H1 (cell line): ENCODE measurements around the gene EIF4E. TPM values are rescaled to one million over a fixed set of nuclear protein-coding genes. Genes with fewer than 3 reads are reported as not detected.

Experiments
- CTCF ChIA-PET: fragments of 300-600 bp; sonication (Branson Sonifier 250); formaldehyde crosslinking; loops from one replicate; lab custom pipeline; 2021; ENCODE audit not compliant: partially characterized antibody; lab: Charles Lee
- POLR2A ChIA-PET: fragments of 300-600 bp; sonication (Branson Sonifier 250); formaldehyde crosslinking; loops from one replicate; lab custom pipeline; 2021; ENCODE audit warnings: inconsistent platforms; ENCODE audit not compliant: partially characterized antibody; lab: Charles Lee
- DNase-seq, 2 experiments: peaks; one replicate each; pipeline versions ENCODE4 v3.0.0 to v3.0.0-alpha.2; 2010 to 2022; ENCODE audit warnings: low spot score in 2 of 2, low read depth in 1 of 2, mixed read lengths in 1 of 2
- FAIRE-seq: peaks from 2 replicates; lab custom pipeline; 2011; peaks lifted over from hg19 to GRCh38; lab: Jason Lieb, UNC
- H2AFZ ChIP-seq: 2 replicates; pipeline ENCODE4 v1.8.1; 2012; ENCODE audit warnings: low read length, inconsistent platforms
- H2AK5ac ChIP-seq: 2 replicates; pipeline ENCODE4 v1.6.1; 2013; ENCODE audit warnings: low read depth, low read length
- H2BK120ac ChIP-seq: replicated peaks from 2 replicates; pipeline ENCODE3; 2013; ENCODE audit warnings: low read depth, low read length, inconsistent platforms
- H2BK12ac ChIP-seq: 2 replicates; pipeline ENCODE4 v1.6.1; 2013; ENCODE audit warnings: low read depth, low read length
- H2BK15ac ChIP-seq: 2 replicates; pipeline ENCODE4 v1.6.1; 2013; ENCODE audit warnings: low read length
- H2BK20ac ChIP-seq: 2 replicates; pipeline ENCODE4 v1.6.1; 2013; ENCODE audit warnings: low read length
- H2BK5ac ChIP-seq: 2 replicates; pipeline ENCODE4 v1.6.1; 2013; ENCODE audit warnings: low read depth, low read length
- H3K14ac ChIP-seq: 2 replicates; pipeline ENCODE4 v1.6.1; 2013; ENCODE audit warnings: inconsistent platforms; ENCODE audit not compliant: insufficient read length
- H3K18ac ChIP-seq: 2 replicates; pipeline ENCODE4 v1.6.1; 2013; ENCODE audit warnings: low read length; ENCODE audit errors: extremely low read depth
- H3K23ac ChIP-seq: 2 replicates; pipeline ENCODE4 v1.6.1; 2013; ENCODE audit warnings: inconsistent platforms; ENCODE audit not compliant: insufficient read length
- H3K23me2 ChIP-seq: 2 replicates; pipeline ENCODE4 v1.6.1; 2013; ENCODE audit warnings: low read depth, low read length
- H3K27ac ChIP-seq: 2 replicates; pipeline ENCODE4 v1.6.1; 2011; ENCODE audit warnings: low read depth, low read length, inconsistent platforms
- H3K27me3 ChIP-seq, 4 experiments: replicated peaks in 1 of 4; 1 replicate in 1 of 4; 2 replicates in 3 of 4; pipeline versions ENCODE4 v1.6.1 to v1.8.1; 2011 to 2013; ENCODE audit warnings: low read length in 3 of 4, mild to moderate bottlenecking in 3 of 4, inconsistent platforms in 2 of 4, mixed read lengths in 2 of 4, moderate library complexity in 1 of 4; ENCODE audit not compliant: control insufficient read depth in 3 of 4, insufficient read depth in 3 of 4; ENCODE audit errors: extremely low read depth in 1 of 4
- H3K36me3 ChIP-seq, 4 experiments: 2 replicates each; pipeline versions ENCODE4 v1.6.1 to v1.8.1; 2011 to 2013; ENCODE audit warnings: mild to moderate bottlenecking in 4 of 4, low read length in 3 of 4, moderate library complexity in 2 of 4, control low read depth in 1 of 4, inconsistent platforms in 1 of 4; ENCODE audit not compliant: insufficient read depth in 4 of 4, control insufficient read depth in 2 of 4
- H3K4ac ChIP-seq: replicated peaks from 2 replicates; pipeline ENCODE3; 2013; ENCODE audit warnings: low read length, low read depth, mixed read lengths, inconsistent platforms; ENCODE audit not compliant: insufficient read length
- H3K4me1 ChIP-seq, 4 experiments: replicated peaks in 1 of 4; 1 replicate in 1 of 4; 2 replicates in 3 of 4; pipeline versions ENCODE4 v1.6.1 to v1.8.1; 2011 to 2013; ENCODE audit warnings: low read length in 3 of 4, inconsistent platforms in 2 of 4, mixed read lengths in 1 of 4; ENCODE audit not compliant: insufficient read depth in 4 of 4, control insufficient read depth in 3 of 4
- H3K4me2 ChIP-seq, 2 experiments: 2 replicates each; pipeline versions ENCODE4 v1.6.1 to v1.8.1; 2011 to 2013; ENCODE audit warnings: low read depth in 2 of 2, low read length in 2 of 2, control low read depth in 1 of 2, inconsistent platforms in 1 of 2, mild to moderate bottlenecking in 1 of 2; ENCODE audit not compliant: insufficient read depth in 1 of 2
- H3K4me3 ChIP-seq, 4 experiments: fragments of 200-600, 300-600 bp in 1 of 4; sonication (generic), shearing (Covaris generic), sonication (Bioruptor Twin) in 1 of 4; 2 replicates each; pipeline versions ENCODE4 v1.5.1 to v1.8.1; 2011 to 2016; ENCODE audit warnings: low read length in 4 of 4, low read depth in 3 of 4, control low read depth in 2 of 4, inconsistent platforms in 2 of 4, mild to moderate bottlenecking in 2 of 4, mixed read lengths in 1 of 4, moderate library complexity in 1 of 4; ENCODE audit not compliant: insufficient read depth in 2 of 4; ENCODE audit errors: extremely low read depth in 1 of 4
- H3K56ac ChIP-seq: replicated peaks from 2 replicates; pipeline ENCODE3; 2013; ENCODE audit warnings: low read depth, mild to moderate bottlenecking, mixed read lengths, low read length, inconsistent platforms; ENCODE audit not compliant: insufficient read length
- H3K79me1 ChIP-seq: 2 replicates; pipeline ENCODE4 v1.6.1; 2013; ENCODE audit warnings: low read depth, low read length, control low read depth
- H3K79me2 ChIP-seq, 2 experiments: 2 replicates each; pipeline versions ENCODE4 v1.6.1 to v1.8.1; 2012 to 2013; ENCODE audit warnings: low read length in 2 of 2, mild to moderate bottlenecking in 2 of 2, inconsistent platforms in 1 of 2; ENCODE audit not compliant: insufficient read depth in 2 of 2, control insufficient read depth in 1 of 2
- H3K9ac ChIP-seq, 4 experiments: replicated peaks in 1 of 4; 1 replicate in 1 of 4; 2 replicates in 3 of 4; pipeline versions ENCODE4 v1.6.1 to v1.8.1; 2011 to 2013; ENCODE audit warnings: low read depth in 3 of 4, low read length in 3 of 4, control low read depth in 2 of 4, mild to moderate bottlenecking in 2 of 4, moderate library complexity in 2 of 4, inconsistent platforms in 1 of 4; ENCODE audit errors: extremely low read depth in 1 of 4
- H3K9me3 ChIP-seq, 2 experiments: 2 replicates each; pipeline versions ENCODE4 v1.6.1 to v1.8.1; 2012 to 2013; ENCODE audit warnings: mild to moderate bottlenecking in 2 of 2, moderate library complexity in 2 of 2, control low read depth in 1 of 2, inconsistent platforms in 1 of 2, low read depth in 1 of 2, low read length in 1 of 2, mixed read lengths in 1 of 2; ENCODE audit not compliant: insufficient read depth in 2 of 2
- H4K20me1 ChIP-seq, 2 experiments: replicated peaks in 1 of 2; 2 replicates each; pipeline versions ENCODE3 to v1.8.1; 2011 to 2013; ENCODE audit warnings: inconsistent platforms in 2 of 2, low read length in 2 of 2, mild to moderate bottlenecking in 1 of 2; ENCODE audit not compliant: insufficient read depth in 2 of 2, control insufficient read depth in 1 of 2
- H4K5ac ChIP-seq: 2 replicates; pipeline ENCODE4 v1.6.1; 2013; ENCODE audit warnings: low read length, low read depth, mixed read lengths, inconsistent platforms; ENCODE audit not compliant: insufficient read length
- H4K8ac ChIP-seq: 2 replicates; pipeline ENCODE4 v1.8.0; 2013; ENCODE audit warnings: mild to moderate bottlenecking, moderate library complexity, low read length, inconsistent platforms; ENCODE audit not compliant: insufficient read depth; ENCODE audit errors: extremely low read depth
- H4K91ac ChIP-seq: replicated peaks from 2 replicates; pipeline ENCODE3; 2013; ENCODE audit warnings: low read length, mixed read lengths, inconsistent platforms; ENCODE audit not compliant: insufficient read length
- CTBP2 ChIP-seq: IDR thresholded peaks from 2 replicates; pipeline ENCODE4 v1.7.0; 2011; ENCODE audit warnings: borderline replicate concordance, mild to moderate bottlenecking, moderate library complexity, mixed read lengths, low read length; ENCODE audit not compliant: insufficient read depth, insufficient read length
- EGR1 ChIP-seq: IDR thresholded peaks from 2 replicates; pipeline ENCODE4 v1.6.1; 2011; ENCODE audit warnings: low read depth, low read length, borderline replicate concordance
- KDM5A ChIP-seq: fragments of 200-600 bp; IDR thresholded peaks from 2 replicates; pipeline ENCODE4 v1.7.1; 2012; ENCODE audit warnings: mild to moderate bottlenecking, low read length, inconsistent platforms, mixed read lengths
- TBP ChIP-seq: IDR thresholded peaks from 2 replicates; pipeline ENCODE4 v1.6.1; 2011; ENCODE audit warnings: low read depth, low read length, improper control_type of control experiment
- ZNF274 ChIP-seq: IDR thresholded peaks from 2 replicates; pipeline ENCODE4 v1.7.0; 2012; ENCODE audit warnings: low read length, borderline replicate concordance; ENCODE audit errors: extremely low read depth
- WGBS, 2 experiments: shearing (Covaris generic) in 1 of 2; methylation state at CpG; one replicate each; pipeline versions ENCODE4 v1.1.6 to v1.1.7; 2013 to 2015; ENCODE audit warnings: low lambda C conversion rate in 2 of 2, mixed read lengths in 2 of 2, inconsistent platforms in 1 of 2, low coverage in 1 of 2, missing lambda C conversion rate in 1 of 2; ENCODE audit not compliant: insufficient replicate concordance in 2 of 2, insufficient coverage in 1 of 2, insufficient read length in 1 of 2; ENCODE audit errors: extremely low coverage in 1 of 2, missing lambda C conversion rate in 1 of 2; 5-methylcytosine and 5-hydroxymethylcytosine counted together
- polyA plus RNA-seq, 7 experiments: library from polyadenylated mRNA; depleted of rRNA in 3 of 7; stranded (reverse) in 5 of 7; unstranded in 2 of 7; fragments of >200 nt in 5 of 7; fragments of 200-250 nt in 2 of 7; gene quantifications; 1 replicate in 5 of 7; 2 replicates in 1 of 7; 4 replicates in 1 of 7; pipeline versions ENCODE4 v1.2.1 to v1.2.3, GENCODE V29; 2011 to 2013; ENCODE audit warnings: missing spikeins in 2 of 7, mixed read lengths in 2 of 7
- total RNA-seq: library from RNA; stranded (reverse); fragmentation: NEBNext Ultra II Directional; extraction: Animal tissue kit (Norgen Biotek cat#: 25700); gene quantifications from 2 replicates; pipeline ENCODE4 v1.2.1, GENCODE V29; 2021

The EIF4E gene
- total and polyA plus RNA-seq, 2 of the 8 experiments (the other 6 are each of a cell fraction or from before 2014, with no cell fraction given): 59.6 to 185 TPM

DNA sequence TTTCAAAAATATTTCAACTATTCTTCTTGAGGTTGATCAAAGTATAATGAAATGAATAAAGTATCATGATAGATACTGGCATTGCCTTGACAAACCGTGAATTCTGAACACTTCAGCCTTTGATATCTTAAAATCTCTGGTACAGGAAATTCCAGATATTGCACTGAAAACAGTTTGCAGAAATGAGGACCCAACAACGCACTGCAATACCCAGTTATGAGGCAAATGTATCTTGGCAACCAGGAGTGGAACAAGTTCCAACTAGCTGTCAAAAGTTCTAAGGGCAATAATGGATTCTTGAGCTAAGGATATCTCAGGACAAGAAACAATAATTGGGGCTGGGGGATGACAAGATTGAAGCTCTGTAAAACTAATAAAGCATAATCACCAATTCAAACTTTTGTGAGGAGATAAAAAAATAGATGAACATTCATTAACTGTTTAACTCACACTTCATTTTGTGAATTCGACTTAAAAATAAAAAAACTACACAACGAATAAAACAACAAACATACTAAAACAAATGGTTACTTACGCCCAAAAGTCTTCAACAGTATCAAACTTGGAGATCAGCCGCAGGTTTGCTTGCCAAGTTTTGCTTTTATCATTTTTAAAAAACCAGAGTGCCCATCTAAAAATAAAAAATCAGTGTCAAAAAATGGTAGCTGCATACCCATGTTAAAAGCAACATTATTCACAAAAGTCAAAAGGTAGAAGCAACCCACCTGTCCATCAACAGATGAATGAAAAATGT is 38.1 kb downstream of the EIF4E start:
- no peak overlapping the region for H3K27ac ChIP-seq
- H3K9ac ChIP-seq: no peak overlapping the region
- H3K18ac ChIP-seq: no peak overlapping the region
- H4K20me1 ChIP-seq: peaks cover 0 to 1% of the 10 kb centered on the region in 2 experiments
- H4K91ac ChIP-seq: no peak overlapping the region
- H4K8ac ChIP-seq: no peak overlapping the region
- no peak overlapping the region for H3K4me2 ChIP-seq
- ChIA-PET CTCF (interaction anchor here (2.2 kb wide), 1 partner anchor 18 kb away, joined by 5 read pairs; no protein-coding TSS in a partner anchor), POLR2A (no interaction called here)
- no peak overlapping the region for H3K4ac ChIP-seq
- 0 out of 2 replicates have a peak, but pooled peaks cover 5% of the 10 kb centered on the region for H3K79me1 ChIP-seq
- TF ChIP-seq EGR1 (no peak), TBP (no peak), ZNF274 (no peak), KDM5A (no peak), CTBP2 (no peak)
- no peak overlapping the region for H3K4me3 ChIP-seq
- no peak overlapping the region for H2BK120ac ChIP-seq
- H3K23me2 ChIP-seq: no peaks in the 10 kb centered on the region
- H3K27me3 ChIP-seq: no peaks in the 10 kb centered on the region
- H2BK20ac ChIP-seq: no peak overlapping the region
- FAIRE-seq (no peak), DNase-seq (no peak)
- H3K79me2 ChIP-seq: peaks cover 0 to 56% of the 10 kb centered on the region in 2 experiments; a peak in 2 of 4 replicates
- H2AFZ ChIP-seq: no peak overlapping the region
- no peak overlapping the region for H3K56ac ChIP-seq
- H3K9me3 ChIP-seq: no peaks in the 10 kb centered on the region; a peak in 1 of 4 replicates
- 96 to 100% methylated on average over 3 to 6 of the region's 6 CpGs for WGBS, 2 experiments
- peaks cover 10 to 68% (median 32%) of the 10 kb centered on the region in 4 experiments for H3K36me3 ChIP-seq
- H4K5ac ChIP-seq: no peak overlapping the region
- H2BK12ac ChIP-seq: no peak overlapping the region
- H2BK5ac ChIP-seq: no peak overlapping the region
- no peak overlapping the region for H3K14ac ChIP-seq
- H3K4me1 ChIP-seq: no peaks in the 10 kb centered on the region
- H2AK5ac ChIP-seq: no peak overlapping the region
- H3K23ac ChIP-seq: no peak overlapping the region
- no peak overlapping the region for H2BK15ac ChIP-seq
